GM21526 (cell line): ENCODE data around the gene RGS14.
"Not testable (repeated sequence)": the region's sequence is repeated elsewhere in the genome, so short reads cannot be mapped to it uniquely, and the experiment has no call there.

Experiments used
- ATAC-seq: cut with Tn5 transposase; IDR thresholded peaks from one replicate; pipeline ENCODE4 v1.9.1; 2021; ENCODE audit warnings: moderate library complexity; ENCODE audit not compliant: unreplicated experiment, low FRiP score

RGS14 gene

GRCh38 chr5:177375516-177375915 is 17.8 kb downstream of the RGS14 start:
- not testable (repeated sequence) for ATAC-seq

- no peak for ATAC-seq
These were observed 18.4 kb downstream of the RGS14 start for GRCh38 chr5:177376107-177376506.

- no peak for ATAC-seq
These were observed 20.4 kb downstream of the RGS14 start for GRCh38 chr5:177377851-177378776.

- ATAC-seq, result no peak
These were observed 21.5 kb downstream of the RGS14 start for GRCh38 chr5:177378884-177379883.

- no peak for ATAC-seq
These were observed 23.0 kb downstream of the RGS14 start for GRCh38 chr5:177380805-177381126.

GRCh38 chr5:177382423-177383029 is 24.8 kb downstream of the RGS14 start:
- no peak for ATAC-seq

GRCh38 chr5:177383181-177383580 is 25.5 kb downstream of the RGS14 start:
- ATAC-seq, result no peak

GRCh38 chr5:177384134-177384533 is 26.4 kb downstream of the RGS14 start, which contains the start of gene SLC34A1:
Gene SLC34A1 (plus strand): TSS chr5:177384434. CDS start chr5:177385742, 1,308 bp downstream.
- no peak for ATAC-seq

GRCh38 chr5:177385720-177386119 is 28.0 kb downstream of the RGS14 start:
- no peak for ATAC-seq

- no peak for ATAC-seq
These were observed 28.8 kb downstream of the RGS14 start for GRCh38 chr5:177386542-177386941.

- no peak for ATAC-seq
These were observed 29.7 kb downstream of the RGS14 start for GRCh38 chr5:177387405-177387804.

- ATAC-seq, result no peak
These were observed 30.9 kb downstream of the RGS14 start for GRCh38 chr5:177388521-177389052.

GRCh38 chr5:177389241-177390169 is 31.8 kb downstream of the RGS14 start:
- ATAC-seq, result no peak

- ATAC-seq, result peak; percentile 45
These were observed 32.9 kb downstream of the RGS14 start for GRCh38 chr5:177390363-177391300.

- no peak for ATAC-seq
These were observed 35.0 kb downstream of the RGS14 start for GRCh38 chr5:177392765-177393164.

GRCh38 chr5:177393206-177393765 is 35.6 kb downstream of the RGS14 start:
- ATAC-seq, result no peak

- no peak for ATAC-seq
These were observed 36.3 kb downstream of the RGS14 start for GRCh38 chr5:177393990-177394389.

GRCh38 chr5:177396078-177396477 is 38.4 kb downstream of the RGS14 start:
- no peak for ATAC-seq
